HG02571 (cell line): ENCODE results near the gene MSRB2.
"Not testable (repeated sequence)": the region's sequence is repeated elsewhere in the genome, so short reads cannot be mapped to it uniquely, and the experiment has no call there.

Experiments
- ATAC-seq: cut with Tn5 transposase; IDR thresholded peaks from one replicate; pipeline ENCODE4 v1.9.1; 2021; ENCODE audit warnings: mild to moderate bottlenecking, moderate library complexity; ENCODE audit not compliant: unreplicated experiment

The MSRB2 gene

DNA sequence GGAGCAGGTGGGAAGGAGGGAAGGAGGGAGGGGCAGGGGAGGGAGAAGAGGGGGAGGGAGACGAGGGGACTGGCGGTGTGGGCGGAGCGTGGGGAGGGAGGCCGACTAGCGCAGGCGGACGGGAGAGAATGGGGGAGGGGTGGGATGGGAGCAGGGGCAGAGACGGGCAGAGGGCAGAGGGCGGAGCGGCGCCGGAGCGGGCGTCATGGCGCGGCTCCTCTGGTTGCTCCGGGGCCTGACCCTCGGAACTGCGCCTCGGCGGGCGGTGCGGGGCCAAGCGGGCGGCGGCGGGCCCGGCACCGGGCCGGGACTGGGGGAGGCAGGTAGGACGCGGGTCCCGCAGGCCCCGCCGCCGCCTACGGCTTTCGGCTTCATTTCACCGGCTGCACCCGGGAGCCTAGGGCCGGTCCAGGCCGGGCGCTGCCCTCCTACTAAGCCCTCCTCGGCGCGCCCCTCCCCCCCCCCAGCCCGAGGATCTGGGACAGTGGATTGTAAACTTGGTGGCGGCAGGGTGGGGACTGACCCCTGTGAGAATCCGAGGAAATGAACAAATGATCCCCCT lies at the start of gene MSRB2:
Gene MSRB2 (plus strand): TSS at position 176 of the 562 bp plus-strand sequence. CDS start 30 bp downstream, at position 206.
- peak; percentile 73 for ATAC-seq

DNA sequence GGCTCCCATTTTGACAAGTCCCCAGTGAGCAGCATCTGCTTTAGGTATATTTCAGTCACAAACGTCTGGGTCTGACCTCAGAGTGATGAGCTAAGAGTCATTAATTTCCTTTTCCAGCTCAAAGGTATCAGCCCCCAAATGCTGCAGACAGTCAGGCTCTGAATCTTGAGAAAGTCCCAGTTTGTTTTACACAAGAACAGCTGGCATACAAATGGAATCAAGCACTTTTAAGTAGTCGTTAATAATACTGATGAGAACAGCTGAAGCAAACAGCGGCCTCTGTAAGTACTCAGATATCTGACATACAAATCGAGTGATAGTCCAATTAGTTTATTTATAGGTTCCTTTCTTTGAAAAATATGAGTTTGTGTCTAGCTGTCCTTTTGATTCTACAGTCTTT lies 49.4 kb upstream of the MSRB2 start:
- no peak for ATAC-seq

DNA sequence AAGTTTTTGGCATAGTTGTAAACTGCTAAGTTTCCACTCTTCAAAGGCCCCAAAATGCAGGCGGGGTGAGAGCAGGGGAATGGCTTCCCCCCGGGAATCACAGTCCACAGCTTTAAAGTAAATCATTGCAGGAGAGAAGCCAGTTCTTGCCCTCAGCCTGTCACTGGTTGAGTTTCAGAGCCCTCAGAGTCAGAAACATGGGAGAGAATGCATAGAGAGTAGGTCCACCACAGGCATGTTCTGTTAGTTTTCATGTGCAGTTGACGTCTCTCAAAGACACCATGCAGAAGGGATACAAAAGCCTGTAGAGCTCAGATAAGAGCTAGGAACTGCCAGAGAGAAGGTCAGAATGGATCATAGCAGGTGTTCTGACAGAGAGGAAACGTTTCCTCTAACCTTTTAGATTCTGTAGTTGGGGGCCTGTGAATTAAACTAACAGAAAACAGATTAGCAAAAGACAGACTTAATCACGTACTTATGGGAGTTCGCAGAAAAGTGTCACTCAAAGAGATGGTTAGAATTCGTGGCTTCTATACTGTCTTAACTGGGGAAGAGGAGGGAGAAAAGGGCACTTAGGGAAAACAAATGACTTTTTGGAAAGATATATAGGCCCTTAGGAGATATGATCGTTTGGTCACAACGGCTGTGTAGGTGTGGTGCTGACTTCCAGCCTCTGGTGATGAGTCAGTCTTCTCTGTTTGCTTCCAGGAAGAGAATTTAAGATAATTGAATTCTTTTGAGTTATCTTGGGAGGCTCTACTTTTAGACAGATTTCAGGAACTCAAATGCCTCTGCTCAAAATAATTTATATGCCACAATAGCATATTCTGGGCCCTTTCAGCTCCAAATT lies 48.0 kb upstream of the MSRB2 start:
- ATAC-seq: no peak

DNA sequence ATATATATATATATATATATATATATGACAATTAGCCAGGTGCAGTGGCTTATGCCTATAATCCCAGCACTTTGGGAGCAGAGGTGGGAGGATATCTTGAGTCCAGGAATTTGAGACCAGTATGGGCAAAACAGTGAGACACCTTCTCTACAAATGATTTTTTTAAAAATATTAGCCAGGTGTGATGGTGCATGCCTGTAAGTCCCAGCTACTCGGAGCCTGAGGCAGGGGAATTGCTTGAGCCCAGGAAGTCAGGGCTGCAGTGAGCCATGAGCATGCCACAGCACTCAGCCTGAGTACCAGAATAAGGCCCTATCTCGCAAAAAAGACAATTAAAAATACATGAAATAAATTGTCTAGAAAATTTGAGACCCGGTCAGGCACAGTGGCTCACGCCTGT lies 47.2 kb upstream of the MSRB2 start:
- no peak for ATAC-seq

DNA sequence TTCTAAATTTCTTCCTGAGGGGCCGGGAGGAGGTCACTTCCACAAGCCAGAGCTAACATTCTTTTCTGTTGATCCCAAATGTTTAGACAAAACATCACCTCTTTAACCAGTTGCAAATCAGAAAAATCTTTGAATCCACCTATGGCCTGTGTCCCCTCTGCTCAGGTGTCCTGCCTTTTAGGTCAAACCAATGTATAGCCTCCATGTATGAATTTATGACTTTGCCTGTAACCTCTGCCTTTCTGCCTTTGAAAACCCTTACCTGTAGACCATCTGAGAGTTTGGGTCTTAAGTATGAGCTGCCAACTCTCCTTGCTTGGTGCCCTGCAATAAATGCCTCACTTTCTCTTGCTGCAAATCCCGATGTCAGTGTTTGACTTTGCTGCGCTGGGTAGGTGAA lies 44.1 kb upstream of the MSRB2 start:
- ATAC-seq: no peak

DNA sequence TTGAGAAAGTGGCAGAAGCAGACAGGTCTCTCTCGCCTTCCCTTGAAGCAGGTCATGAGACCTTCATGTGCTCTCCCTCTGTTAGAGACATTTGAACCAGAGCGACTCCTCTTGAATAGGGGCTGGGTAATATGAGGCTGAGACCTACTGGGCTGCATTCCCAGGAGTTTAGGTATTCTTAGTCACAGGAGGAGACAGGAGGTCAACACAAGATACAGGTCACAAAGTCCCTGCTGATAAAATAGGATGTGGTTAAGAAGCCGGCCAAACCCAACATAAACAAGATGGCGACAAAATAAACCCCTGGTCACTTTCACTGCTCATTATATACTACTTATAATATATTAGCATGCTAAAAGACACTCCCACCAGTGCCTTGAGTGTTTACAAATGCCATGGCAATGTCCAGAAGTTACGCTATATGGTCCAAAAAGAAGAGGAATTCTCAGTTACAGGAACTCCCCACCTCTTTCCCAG lies 43.5 kb upstream of the MSRB2 start:
- no peak for ATAC-seq

DNA sequence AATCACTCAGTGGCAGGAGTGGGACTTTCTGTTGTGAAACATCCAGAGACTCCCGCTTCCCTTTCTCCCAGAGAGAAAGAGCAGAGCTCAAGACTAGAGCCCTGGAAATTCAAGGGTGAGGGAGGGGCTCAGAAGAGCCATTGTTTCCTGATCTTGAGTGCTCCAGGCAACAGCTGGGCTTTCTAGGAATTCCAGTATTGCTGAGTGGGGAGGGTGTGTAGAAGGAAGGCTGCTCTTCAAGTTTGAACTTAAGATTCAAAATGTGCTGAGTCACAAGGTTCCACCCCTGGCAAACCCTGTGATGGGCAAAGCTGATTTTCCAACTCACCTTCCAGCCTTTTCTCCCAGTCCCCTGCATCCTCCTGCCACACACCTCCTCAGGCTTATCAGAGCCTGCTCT lies 42.3 kb upstream of the MSRB2 start:
- ATAC-seq: no peak

DNA sequence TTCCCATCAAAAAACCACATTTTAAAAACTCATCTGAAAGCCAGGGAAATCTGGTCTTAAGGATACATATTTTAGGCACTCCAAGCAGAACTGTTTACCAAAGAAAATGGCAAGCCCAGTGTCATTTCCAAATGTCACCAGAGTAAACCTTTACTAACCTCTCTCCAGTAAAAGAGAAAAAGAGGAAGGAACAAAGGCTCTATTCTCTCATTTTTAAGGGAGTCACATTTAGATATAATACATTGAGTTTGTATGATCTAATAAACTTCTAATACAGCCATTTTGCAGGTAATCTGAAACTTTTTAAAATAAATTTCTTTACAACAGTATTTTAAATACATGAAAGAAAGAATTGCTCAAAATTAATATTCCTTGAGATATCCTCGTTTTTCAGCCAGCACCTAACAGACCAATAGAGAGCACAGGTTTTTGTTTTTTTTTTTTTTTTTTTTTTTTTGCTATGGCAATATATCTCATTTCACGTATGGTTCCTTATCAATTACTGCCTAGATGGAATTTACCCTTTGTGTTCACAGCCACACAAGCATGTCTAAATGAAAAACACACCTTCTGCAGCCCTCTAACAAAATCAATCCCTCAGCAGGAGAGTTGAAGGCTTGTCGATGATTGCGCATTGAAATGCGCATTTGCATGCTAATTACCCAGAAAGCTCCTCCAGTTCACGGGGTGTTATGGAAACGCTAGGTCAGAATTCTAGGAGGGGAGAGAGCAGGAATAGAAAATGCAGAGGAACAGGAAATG lies 39.8 kb upstream of the MSRB2 start:
- ATAC-seq: no peak

DNA sequence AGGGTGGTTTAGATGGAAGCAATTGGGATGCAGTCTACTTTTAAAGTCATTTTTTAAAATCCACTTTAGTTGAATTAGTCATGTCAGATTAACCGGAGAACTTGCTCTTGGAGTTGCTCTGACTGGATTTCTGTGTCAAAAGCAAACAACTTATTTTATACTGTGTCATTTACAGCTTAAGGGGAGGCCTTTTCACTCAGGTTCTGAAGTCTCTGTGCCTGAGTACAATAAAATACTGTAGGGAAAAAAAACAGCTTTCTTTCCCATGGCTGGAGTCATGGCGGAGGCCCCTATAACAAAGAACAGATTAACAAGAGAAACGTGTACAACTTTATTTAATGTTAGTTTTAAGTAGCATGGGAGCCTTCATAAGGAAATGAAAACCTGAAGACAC lies 39.2 kb upstream of the MSRB2 start:
- no peak for ATAC-seq

DNA sequence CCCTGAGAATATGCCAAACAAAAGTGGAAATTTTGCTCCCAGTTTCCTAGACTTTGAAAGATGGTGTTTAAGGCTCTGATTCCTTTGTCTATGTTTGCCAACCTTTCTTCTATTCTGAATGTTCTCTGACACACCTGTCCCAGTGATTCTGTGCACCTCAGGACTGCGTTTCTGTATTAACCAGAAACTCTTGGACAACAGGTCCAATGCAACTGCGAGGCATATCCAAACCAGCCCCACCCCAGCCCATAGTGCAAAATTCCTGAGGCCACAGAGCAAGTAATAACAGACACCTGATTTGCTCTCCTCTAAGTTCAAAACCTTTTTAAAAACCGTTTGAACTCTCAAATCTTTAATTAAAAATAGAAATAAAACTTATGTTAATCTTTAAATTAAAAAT lies 37.0 kb upstream of the MSRB2 start:
- no peak for ATAC-seq

DNA sequence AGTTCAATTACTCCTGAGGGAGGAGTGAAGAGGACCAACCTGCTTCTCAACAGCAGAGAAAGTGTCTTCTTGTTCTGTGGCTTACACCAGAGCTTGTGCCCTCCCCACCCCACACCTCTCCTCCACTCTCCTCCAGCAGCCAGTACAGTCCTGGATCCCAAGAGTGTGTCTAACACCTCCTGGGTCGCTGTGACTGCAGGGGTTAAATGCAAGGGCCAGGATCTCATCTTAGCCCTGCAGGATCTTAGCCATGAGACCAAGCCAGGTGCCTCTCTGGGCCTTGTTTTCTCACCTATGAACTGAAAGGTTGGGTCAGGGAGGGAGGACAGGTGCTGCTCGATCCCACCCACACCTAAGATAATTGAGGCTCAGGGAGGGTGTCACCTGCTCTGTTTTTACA lies 34.5 kb upstream of the MSRB2 start:
- ATAC-seq: no peak

DNA sequence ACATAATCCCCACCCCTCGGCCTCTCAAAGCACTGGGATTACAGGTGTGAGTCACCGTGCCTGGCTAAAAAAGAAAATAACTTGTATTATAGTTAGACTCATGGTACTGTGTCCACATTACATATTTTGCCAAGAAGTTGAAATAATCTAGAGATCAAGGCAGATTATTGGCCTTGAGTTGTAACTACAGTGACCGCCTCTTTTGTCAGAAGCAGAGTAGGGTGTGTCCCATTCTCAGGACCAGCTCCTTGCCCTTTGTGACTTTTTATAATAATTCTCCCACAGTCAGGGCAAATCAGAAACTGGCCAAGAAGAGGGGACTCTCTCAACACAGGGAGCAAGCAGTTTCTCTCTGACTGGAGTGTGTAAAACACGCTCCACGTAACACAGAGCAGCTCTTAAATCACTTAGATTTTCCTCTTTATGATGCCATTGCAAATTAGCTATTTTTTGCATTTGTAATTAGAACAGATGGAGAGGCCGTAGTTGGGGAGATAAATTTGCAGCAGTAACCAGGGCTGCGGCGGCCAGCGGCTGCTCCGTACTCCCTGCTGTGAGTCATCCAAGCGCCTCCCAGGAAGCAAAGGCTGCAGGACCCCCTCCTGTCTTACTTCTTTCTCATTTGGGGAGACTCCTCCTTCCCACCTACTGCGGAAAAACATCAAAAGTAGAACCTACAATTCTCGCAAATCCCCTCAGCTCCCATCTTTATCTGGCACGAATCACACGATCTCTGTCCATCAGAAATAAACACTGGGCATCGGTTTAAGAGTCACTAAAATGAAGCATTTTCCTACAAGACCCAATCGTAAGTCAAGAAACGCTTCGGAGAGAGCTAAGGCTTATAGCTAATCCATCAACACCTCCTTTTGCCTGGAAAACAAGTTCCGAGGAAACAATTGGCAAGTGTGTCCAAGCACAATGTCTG lies 32.1 kb upstream of the MSRB2 start:
- no peak for ATAC-seq

DNA sequence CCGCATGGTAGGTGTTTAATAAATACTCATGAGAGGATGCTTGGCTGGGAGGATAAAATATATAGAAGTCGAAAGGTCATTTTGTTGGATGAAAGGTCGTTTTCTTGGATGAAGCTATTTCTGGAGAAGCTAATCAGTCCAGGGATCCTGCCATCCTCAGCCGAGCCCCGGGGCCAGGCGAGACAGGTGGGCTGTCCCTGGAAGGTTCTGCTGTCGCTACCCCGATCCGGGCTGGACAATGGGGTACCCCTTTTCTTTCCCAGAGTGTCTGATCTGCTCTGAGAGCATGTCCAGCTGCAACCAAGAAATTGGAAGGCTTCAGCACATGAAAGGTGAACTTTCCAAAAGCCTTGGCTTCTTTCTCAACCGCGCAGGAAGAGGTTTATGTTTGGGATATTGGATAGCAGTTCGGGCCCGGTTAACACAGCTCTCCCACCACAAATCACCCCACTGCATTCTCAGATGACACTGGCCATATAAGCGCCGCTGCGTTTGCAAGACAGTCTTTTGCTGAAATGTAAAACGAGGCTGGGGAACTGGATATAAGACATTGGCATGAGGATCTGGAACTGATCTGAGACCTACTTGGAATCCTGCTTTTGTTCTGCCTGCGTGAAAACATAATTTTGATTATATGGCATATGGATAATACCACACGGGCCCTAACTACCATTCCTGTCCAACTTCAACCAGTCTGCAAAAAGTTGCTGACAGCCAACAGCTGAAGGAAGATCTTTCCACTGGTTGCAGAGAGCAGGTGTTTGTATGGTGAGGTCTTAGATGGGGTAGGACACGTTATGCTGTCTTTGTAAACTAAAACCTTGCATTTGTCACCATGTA lies 31.2 kb upstream of the MSRB2 start:
- no peak for ATAC-seq

DNA sequence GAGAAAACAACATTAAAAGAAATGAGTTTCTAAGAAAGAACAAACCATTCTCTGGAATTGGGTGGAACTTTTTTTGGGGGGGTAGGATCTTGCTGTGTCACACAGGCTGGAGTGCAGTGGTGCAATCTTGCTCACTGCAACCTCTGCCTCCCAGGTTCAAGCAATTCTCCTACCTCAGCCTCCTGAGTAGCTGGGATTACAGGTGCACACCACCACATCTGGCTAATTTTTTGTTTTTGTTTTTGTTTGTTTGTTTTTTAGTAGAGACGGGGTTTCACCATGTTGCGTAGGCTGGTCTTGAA lies 30.6 kb upstream of the MSRB2 start:
- ATAC-seq: not testable (repeated sequence)

DNA sequence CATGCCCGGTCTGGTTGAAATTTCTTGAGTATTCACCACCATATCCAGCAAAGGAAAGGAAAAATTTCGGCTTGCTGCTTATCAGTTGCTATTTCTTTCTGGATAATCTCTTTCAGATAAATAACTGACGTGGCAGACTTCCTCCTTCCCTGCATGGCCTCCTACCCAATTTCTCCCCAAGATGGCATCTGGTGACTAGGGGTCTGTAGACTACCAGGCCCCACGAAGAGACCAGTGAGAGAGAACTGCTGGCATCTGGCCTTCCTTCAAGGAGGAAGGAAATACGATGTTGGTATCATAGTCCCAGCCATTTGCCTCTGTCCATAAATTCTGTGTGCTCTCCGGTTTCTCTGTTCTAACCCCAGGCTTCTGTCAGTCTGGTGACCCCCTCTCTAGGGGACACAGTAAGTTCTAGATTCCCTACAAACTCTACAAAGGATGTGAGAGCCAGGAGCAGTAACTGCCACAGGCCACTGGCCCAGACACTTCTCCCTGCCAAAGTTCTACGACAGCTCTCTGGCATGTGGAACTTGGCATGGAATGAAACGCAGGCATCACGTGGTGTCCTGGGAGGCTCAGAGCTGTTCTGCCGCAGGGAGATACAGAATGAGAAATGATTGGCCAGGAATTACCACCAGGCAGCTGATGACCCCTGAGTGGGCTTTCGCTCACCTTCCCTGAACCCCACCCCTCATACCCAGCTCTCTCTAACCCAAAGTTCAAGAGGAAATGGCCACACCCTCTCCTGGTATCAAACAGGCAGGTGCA lies 30.0 kb upstream of the MSRB2 start:
- ATAC-seq: no peak

DNA sequence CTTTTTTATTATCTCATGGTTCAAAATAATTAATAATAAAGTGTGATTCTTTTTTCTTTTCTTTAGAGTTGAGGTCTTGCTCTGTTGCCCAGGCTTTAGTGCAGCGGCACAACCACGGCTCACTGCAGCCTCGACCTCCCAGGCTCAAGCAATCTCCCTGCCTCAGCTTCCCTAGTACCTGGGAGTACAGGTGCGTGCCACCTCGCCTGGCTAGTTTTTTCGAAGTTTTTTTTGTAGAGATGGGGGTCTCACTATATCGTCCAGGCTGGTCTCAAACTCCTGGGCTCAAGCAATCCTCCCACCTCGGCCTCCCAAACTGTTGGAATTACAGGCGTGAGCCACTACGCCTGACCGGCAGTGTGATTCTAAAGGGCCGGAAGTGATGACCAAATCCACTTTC lies 28.0 kb upstream of the MSRB2 start:
- no peak for ATAC-seq

DNA sequence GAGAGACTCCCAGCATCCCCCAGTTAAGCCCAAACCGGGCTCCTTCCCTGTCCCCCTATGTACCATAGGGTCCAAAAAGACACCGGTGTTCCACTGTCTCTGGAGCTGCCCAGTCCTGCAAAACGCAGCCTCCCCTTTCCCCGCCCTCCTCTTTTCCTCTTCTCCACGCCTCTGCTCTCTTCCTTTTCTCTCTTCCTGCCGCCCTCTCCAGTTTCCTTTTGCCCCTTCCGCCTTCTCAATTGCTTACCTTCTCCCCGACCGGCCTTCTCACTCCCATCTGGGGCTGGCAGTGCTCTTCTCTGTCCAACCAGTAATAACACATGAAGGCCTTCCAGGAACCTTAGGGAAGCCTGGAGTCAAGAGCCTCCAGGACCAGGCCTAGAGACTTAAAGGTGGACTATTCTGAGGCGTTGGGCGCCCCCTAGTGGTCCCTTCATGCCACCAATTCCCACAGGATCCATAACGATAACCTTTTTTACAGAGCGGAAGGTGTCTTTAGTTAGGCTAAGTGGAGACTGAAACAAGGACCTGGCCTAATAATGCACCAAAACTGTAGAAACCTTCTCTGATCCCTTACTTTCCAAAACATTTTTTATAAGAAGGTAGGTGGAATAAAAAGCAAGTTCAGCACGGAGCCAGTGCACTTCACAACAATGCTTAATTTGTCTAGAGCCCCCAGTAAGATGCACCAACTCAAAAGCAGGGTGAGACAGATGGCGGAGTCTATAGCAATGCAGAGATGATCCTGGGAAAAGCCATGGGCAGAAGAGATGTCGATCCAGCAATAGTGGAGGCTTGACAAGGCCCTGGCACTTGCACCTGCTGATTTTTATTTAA lies 27.2 kb upstream of the MSRB2 start:
- no peak for ATAC-seq

DNA sequence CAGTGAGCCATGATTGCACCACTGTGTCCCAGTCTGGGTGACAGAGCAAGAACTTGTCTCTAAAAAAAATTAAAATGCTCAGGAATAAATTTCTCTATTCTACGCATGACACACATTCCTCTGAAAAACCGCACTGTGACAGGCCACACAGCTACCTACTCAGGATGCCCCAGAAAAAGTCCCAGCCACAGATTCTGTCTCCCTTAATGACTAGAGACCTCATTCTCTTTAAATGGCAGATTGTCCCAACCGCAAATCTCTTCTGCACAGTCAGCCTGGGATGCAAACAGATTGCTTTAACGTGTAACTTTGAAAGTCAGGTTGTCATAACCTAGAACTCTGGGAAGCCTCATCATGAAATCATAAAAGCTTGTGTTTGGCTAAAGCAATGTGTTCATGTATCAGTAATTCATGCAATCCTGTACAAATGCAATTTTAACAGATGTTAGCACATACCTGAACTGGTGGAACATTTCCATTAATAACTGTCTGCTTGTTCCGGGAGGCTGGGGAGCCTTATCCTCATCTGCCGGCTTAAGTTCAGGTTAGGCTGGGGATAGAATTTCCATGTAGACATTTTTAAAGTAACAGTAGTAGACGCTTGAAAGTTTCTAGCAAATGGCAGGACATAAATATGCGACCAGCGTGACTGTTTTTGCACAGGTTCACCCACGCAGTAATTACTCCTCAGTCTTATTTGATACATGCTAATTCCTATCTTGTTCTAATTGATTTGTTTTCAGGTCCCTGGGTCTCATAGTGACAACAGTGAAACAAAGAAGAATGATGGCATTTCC lies 26.2 kb upstream of the MSRB2 start:
- no peak for ATAC-seq
